IPS-11a (cell line): ENCODE results near the gene KLB.
"Not testable (repeated sequence)": the region's sequence is repeated elsewhere in the genome, so short reads cannot be mapped to it uniquely, and the experiment has no call there.

ENCODE experiments used
- H3K4me3 ChIP-seq: one replicate; pipeline ENCODE4 v1.5.1; 2013; ENCODE audit warnings: low read depth, low read length, control low read depth

Gene KLB

DNA sequence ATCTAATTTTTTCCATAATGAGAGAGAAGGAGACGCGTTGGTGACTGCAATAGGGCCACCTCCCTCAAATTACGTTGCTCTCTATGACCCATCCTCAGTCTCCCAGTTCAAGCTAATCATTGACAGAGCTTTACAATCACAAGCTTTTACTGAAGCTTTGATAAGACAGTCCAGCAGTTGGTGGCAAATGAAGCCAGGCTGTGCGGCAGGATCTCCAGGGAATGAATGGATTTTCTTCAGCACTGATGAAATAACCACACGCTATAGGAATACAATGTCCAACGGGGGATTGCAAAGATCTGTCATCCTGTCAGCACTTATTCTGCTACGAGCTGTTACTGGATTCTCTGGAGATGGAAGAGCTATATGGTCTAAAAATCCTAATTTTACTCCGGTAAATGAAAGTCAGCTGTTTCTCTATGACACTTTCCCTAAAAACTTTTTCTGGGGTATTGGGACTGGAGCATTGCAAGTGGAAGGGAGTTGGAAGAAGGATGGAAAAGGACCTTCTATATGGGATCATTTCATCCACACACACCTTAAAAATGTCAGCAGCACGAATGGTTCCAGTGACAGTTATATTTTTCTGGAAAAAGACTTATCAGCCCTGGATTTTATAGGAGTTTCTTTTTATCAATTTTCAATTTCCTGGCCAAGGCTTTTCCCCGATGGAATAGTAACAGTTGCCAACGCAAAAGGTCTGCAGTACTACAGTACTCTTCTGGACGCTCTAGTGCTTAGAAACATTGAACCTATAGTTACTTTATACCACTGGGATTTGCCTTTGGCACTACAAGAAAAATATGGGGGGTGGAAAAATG is at the start of gene KLB:
Gene KLB (plus strand): TSS at position 168 of the 821 bp plus-strand sequence. CDS start 20 bp downstream, at position 188.
- no peak within 1 kb of the TSS for H3K4me3 ChIP-seq

DNA sequence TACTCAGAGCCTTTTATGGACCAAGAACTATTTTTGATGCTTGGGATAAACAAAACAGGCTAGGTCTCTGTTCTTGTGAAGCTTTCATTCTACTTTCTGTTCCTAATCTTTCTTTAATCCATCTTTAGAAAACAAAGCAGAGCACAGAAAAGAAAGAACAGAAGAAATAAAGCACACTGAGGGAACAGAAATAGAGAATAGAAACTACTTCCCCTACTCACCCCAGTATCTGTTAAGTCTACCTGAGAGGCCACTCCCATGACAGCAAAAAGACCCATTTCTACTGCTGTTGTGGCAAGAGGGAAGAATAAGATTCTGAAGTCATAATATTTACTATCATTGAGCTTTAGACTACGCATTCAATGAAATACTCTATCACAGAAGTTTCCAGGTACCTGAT is 49.7 kb upstream of the KLB start:
- no peak overlapping the region for H3K4me3 ChIP-seq

DNA sequence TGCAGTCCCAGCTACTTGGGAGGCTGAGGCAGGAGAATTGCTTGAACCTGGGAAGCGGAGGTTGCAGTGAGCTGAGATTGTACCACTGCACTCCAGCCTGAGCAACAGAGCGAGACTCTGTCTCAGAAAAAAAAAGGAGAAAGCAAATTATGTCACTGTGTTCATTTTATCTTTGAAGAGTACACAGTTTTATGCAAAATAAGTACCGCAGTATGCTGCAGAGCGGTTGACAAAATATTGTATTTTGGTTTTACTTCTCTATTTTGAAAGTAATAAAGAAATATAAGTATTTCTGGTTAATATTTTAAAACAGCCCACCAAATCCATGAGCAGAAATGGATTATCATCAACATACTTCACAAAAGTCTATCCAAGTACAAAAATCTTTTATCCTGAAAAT is 46.1 kb upstream of the KLB start:
- not testable (repeated sequence) for H3K4me3 ChIP-seq

DNA sequence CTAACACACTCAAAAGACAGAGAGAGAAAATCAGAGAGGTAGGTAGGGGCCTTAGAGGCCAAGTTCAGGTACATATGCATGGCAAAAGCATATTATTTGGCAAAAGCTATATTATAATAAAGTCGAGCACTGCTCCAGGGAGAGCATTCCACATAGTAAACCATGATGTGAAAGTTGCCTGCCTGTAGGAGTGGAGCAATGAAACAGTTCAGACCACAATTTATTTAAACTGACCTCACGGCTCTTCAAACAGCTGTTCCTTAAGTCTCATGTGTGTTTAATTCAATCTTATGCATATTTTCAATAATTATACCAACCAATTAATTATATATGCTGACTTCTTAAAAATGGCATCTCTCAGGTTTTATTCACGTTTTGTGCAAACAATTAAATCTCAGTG is 43.9 kb upstream of the KLB start:
- H3K4me3 ChIP-seq: no peak overlapping the region

DNA sequence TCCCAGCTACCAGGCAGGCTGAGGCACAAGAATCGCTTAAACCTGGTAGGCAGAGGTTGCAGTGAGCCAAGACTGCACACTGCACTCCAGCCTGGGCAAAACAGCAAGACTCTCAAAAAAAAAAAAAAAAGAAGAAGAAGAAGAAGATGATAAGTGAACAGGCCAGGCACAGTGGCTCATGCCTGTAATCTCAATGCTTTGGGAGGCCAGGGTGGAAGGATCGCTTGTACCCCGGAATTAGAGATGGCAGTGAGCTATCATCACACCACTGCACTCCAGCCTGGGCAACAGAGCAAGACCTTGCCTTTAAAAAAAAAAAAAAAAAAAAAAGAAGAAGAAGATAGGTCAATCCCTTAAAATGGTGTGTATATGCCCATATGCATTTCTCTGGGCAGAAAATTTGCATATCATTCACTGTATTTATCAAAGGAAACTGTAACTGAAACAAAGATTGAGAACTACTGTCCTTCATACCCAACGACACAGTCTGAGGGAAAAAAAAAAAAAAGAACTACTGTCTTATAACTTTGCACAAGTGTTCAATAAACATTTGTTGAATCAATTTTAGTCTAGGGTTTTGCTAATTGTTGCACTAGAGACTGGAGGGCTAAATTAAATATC is 42.8 kb upstream of the KLB start:
- H3K4me3 ChIP-seq: no peak overlapping the region

DNA sequence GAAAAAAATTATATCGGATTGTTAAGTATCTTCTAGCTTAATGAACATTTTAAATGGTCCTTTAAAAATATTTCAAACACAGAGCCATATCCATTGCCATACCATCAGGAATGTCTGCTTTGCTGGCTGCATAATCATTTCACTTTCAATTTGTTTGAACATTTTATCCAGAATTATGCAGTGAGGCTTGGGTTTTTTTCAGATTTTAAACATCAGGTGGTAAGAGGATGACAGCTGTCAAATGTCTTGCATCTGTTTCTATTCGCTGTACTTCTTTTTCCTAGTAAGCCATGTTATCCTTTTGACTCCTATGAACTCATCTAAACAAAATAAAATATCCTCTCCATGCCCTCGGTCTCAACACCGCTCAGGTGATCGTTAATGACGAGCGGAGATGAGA is 41.4 kb upstream of the KLB start:
- peak overlapping the region; percentile 95 for H3K4me3 ChIP-seq

DNA sequence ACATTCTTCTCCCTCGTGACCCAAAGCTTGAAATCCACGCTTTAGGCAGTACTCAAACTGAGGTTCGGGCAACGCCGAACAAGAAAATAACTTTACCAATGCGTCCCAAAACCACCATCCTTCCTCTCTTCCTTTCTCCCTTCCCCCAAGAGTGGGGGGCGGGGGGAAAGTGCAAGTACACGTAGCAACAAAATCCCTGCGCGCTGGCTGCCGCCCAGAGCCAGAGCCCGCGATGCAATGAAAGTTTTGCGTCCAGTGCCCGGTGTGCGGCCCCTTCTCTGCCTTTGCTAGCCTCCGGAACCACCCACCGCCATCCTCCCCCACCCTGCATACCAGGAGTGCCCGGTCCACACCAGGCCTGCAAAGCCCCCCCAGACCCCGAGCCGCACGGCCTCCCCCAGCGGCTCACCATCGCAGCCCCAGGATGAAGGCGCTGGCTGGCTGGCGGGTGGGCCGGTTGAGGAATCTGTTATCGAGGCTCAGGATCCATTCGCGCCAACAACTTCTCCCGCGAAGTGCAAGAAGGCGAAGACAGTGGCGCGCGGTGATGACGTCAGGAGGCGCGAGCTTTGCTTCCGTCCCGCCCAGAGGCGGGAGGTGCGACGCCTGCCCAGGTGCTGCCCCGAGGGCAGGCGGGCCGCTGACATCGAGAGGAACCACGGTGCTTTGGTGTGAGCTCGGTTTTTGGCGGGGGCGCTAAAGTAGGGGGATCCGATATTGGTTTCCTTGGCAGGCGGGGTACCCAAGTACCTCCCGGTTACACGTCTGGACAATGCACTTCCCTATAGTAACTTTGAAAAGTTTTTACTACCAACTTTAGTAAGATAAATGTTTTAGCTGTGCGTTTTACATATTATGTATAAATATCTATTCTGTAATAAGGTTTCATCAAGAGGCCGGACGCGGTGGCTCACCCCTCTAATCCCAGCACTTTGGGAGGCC is 40.6 kb upstream of the KLB start, which contains the start of gene RFC1:
Gene RFC1 (minus strand): TSS at position 533 of the 942 bp plus-strand sequence. CDS start 121 bp downstream, at position 412.
- H3K4me3 ChIP-seq: peak within 1 kb of the TSS; percentile 95

DNA sequence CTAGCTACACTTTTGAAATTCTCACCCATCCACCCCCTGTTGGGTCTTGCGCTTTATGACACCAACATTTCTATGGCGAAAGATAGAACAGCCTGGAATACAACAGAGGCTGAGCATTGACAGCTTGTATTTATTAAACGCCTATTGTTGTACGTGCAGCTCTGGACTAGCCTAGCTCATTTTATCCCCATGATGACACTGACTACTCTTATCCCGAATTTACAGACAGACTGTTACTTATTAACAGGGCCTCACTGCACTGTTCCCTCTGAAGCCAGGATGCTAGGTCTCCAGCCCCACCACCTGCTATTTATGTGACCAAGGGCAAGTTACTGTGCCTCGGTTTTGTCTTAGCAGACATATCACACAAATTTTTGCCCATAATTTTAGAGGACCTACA is 39.6 kb upstream of the KLB start:
- H3K4me3 ChIP-seq: no peak overlapping the region

DNA sequence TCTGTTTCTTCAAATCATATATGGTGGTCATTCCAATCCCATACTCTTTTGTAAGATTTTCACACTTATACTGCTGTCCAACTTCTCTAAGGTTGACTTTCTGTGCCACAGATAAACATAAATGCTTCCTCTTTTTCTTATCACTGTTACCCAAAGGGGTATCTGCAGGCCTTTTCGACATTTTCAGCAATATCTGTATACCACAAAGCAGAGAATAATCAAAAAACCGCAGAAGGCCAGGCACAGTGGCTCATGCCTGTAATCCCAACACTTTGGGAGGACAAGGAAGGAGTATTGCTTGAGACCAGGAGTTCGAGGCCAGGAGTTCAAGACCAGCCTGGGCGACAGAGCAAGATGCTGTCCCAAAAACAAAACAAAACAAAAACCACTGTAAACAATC is 37.4 kb upstream of the KLB start:
- no peak overlapping the region for H3K4me3 ChIP-seq

DNA sequence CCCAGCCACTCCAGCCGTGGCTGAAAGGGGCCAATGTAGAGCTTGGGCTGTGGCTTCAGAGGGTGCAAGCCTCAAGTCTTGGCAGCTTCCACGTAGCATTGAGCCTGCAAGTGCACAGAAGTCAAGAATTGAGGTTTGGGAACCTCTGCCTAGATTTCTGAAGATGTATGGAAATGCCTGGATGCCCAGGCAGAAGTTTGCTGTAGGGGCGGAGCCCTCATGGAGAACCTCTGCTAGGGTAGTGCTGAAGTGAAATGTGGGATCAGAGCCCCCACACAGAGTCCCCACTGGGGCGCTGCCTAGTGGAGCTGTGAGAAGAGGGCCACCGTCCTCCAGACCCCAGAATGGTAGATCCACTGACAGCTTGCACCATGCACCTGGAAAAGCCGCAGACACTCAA is 35.5 kb upstream of the KLB start:
- H3K4me3 ChIP-seq: not testable (repeated sequence)

DNA sequence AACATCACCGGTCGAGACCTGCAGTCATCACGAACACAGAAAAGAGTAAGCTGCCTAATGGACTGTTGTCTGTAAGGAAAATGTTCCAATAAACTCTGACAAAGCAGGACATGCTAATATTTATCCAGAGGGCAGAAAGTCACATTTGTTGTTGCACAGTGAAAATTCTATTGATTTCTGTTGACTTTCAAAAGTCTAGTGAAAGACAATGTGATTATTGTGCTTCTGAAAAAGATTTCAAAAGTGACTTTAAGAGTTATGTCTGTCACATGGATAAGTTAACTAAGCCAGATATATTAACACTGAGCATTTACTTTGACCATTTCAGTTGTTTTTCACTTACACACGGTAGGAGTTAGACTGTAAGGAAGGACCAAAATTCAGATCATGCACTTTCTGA is 31.3 kb upstream of the KLB start:
- H3K4me3 ChIP-seq: no peak overlapping the region

DNA sequence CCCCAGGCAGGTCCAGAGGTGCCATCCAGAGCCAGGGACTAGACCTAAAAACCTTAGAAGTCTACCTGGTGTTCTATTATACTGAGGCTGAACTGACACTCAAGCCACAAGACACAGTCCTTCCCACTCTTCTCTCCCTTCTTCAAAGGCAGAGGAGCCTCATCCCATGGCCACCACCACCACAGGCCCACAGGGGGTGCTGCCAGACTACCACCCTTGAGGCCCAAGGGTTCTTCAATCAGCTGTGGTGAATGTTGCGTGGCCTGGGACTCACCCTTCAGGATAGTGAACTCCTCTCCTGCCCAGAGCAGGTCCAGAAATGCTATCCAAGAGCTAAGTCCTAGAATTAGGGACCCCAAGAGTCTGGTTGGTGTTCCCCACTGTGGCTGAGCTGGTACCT is 23.0 kb upstream of the KLB start:
- no peak overlapping the region for H3K4me3 ChIP-seq

DNA sequence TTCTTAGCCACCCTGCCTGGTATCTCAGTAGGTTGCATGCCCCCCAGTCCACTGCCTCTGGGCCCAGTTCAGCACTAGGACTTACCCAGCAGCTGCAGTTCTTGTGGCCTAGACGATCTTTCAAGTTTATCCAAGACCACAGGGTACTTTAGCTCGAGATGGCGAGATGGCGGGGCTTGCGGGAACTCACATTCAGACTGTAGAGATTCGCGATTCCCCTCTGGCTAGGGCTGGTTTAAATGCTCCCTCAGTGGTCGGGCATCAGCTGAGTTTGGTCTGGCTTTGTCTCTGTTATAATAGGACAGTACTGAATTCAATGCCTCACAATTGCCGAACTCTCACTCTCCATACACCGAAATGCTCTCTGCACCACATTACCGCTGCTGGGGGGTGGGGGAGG is 22.2 kb upstream of the KLB start:
- no peak overlapping the region for H3K4me3 ChIP-seq

DNA sequence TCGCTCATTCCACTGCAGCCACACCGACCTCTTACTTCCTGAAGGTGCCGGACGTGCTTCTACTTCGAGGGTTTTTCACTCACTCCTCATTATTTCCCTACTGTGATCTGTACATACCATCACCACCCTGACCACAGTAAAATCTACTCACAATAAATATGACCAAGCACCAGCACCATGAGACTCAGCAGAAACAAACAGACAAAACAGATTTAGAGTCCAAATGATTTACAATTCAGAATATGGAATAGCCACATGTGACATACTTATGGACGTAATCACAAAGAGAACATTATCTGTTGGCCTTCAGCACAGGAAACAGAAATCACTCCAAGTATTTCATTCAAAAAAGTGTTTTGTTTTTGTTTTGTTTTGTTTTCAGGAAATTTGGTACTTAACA is 16.1 kb upstream of the KLB start:
- H3K4me3 ChIP-seq: no peak overlapping the region

DNA sequence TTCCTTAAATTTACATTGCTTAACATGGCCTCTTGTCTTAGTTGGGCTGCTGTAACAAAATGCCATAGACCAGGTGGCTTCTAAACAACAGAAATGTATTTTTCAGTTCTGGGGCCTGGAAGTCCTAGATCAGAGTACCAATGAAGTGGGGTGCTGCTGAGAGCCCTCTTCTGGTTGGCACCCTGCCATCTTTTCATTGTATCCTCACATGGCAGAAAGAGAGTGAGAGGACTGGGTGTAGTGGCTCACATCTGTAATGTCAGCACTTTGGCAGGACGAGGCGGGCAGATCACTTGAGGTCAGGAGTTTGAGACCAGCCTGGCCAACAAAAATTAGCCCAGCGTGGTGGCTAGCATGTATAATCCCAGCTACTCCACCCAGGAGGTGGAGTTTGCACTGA is 12.0 kb upstream of the KLB start:
- H3K4me3 ChIP-seq: no peak overlapping the region

DNA sequence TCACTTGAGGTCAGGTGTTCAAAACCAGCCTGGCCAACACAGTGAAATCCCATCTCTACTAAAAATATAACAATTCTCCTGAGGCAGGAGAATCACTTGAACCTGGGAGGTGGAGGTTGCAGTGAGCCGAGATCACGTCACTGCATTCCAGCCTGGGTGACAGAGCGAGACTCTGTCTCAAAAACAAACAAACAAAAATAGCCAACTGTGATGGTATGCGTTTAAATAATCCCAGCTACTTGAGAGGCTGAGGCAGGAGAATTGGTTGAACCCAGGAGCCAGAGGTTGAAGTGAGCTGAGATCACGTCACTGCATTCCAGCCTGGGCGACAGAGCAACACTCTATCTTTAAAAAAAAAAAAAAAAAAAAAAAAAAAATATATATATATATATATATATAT is 5.1 kb upstream of the KLB start:
- H3K4me3 ChIP-seq: not testable (repeated sequence)

DNA sequence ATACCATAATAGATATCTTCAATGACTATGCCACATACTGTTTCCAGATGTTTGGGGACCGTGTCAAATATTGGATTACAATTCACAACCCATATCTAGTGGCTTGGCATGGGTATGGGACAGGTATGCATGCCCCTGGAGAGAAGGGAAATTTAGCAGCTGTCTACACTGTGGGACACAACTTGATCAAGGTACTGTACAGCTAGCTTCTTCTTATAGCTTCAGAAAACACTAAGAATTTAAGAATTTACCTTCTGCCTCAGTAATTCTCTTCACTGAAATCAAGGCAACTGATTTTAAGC is 805 bp downstream of the KLB start:
- H3K4me3 ChIP-seq: no peak overlapping the region

DNA sequence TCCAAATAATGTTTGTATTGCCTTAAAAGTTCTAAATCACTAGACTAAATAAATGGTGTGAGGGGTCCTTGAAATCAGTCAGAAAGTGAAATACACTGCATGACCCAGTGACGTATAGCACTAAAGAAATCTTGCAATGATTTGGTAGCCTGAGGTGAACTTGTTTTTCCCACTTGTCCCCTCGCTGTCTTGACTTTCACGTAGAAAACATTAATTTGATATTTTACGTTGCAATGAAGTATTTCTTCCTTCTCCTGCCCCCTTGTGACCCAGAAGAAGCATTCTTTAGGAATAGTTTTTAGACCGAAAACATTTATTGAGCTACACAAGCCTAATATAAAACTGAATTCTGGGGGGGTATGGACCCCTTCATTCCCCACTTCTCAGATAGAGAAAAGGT is 3.7 kb downstream of the KLB start:
- H3K4me3 ChIP-seq: no peak overlapping the region

DNA sequence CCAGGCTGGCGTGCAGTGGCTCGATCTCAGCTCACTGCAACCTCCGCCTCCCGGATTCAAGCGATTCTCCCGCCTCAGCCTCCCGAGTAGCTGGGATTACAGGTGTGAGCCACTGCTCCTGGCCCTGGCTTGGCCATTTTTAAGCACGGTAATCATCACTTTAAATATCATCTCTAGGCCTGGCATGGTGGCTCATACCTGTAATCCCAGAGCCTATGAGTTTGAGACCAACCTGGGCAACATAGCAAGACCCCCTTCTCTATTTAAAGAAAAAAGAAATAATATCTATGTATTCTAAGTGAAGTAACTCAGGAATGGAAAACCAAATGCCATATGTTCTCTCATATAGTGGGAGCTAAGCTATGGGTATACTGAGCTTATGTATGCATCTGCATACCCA is 4.8 kb downstream of the KLB start:
- not testable (repeated sequence) for H3K4me3 ChIP-seq

DNA sequence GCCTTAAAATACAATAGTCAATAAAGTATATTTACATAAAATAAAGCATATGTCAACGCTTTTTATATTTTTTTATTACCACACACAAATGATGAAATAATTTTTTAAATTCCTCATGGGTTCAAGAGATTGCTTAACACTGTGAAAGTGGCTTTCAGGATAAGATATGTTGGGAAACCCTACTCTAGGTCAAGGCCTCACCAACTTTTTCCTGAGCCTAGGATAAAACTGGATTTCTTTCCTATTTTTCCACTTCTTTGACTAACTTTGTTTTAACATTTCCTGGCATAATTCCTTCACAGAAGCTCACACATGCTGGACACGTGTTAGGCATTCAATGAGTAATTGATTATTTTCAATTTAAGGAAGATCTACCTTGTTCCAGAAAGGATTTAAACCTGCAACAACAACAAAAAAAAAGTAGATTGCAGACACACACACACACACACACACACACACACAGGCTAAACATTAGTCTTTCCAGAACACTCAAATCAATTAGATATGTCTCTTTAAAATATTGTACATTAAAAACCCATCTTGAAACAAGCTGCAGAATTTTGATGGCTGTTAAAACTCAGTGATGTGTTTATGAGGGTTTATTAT is 9.1 kb downstream of the KLB start:
- no peak overlapping the region for H3K4me3 ChIP-seq

DNA sequence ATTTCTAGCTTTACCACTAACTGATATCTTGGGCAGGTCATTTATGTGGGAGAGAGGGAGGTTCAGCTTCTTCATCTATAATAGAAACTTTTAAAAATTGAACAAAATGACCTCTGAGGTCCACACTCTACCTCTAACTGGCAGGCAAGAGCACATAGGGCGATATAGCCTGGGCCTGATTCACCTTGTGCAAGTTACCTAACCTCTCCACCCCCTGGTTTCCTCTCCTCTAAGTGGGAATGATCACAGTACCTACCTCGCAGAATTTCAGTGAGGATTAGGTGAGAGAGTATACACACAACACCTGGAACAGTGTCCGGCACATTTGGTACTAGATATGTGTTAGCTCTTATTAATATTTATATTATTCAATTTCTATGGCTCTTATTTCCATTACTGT is 15.5 kb downstream of the KLB start:
- no peak overlapping the region for H3K4me3 ChIP-seq
